CD4-positive, alpha-beta T cell (primary cell): ENCODE results near the gene HOXD8. TPM values are rescaled to one million over a fixed set of nuclear protein-coding genes. Genes with fewer than 3 reads are reported as not detected.

ENCODE experiments used
- ATAC-seq: fragments of 200-7000 bp; cut with Tn5 transposase; one replicate; pipeline ENCODE4 v1.10.0; 2022; ENCODE audit warnings: mild to moderate bottlenecking; ENCODE audit not compliant: poor library complexity
- CTCF ChIA-PET: fragments of 350-600 bp; sonication (Branson Sonifier 250); formaldehyde crosslinking; loops from one replicate; lab custom pipeline; 2021; ENCODE audit warnings: antibody characterized with exemption, inconsistent platforms; lab: Charles Lee
- POLR2A ChIA-PET: fragments of 350-600 bp; sonication (Branson Sonifier 250); formaldehyde crosslinking; loops from one replicate; lab custom pipeline; 2021; ENCODE audit warnings: antibody characterized with exemption, inconsistent platforms; lab: Charles Lee
- DNase-seq, 14 experiments: peaks; one replicate each; pipeline ENCODE4 v3.0.0-alpha.2; 2013 to 2020; ENCODE audit warnings: mixed read lengths in 2 of 14
- H3K27ac ChIP-seq, 2 donors: one replicate each; pipeline versions ENCODE4 v1.5.1 to v1.7.0; 2013; ENCODE audit warnings: low read length in 2 of 2, low read depth in 1 of 2, mild to moderate bottlenecking in 1 of 2
- H3K27me3 ChIP-seq, 2 experiments: 1 replicate in 1 of 2; 2 replicates in 1 of 2; pipeline versions ENCODE4 v1.6.1 to v1.7.0; 2013; ENCODE audit warnings: low read length in 2 of 2, control low read depth in 1 of 2, mild to moderate bottlenecking in 1 of 2, moderate library complexity in 1 of 2; ENCODE audit not compliant: insufficient read depth in 2 of 2, control insufficient read depth in 1 of 2
- H3K36me3 ChIP-seq: one replicate; pipeline ENCODE4 v1.6.1; 2013; ENCODE audit warnings: low read length, control low read depth; ENCODE audit not compliant: insufficient read depth
- H3K4me1 ChIP-seq: one replicate; pipeline ENCODE4 v1.6.1; 2013; ENCODE audit warnings: low read length, control low read depth; ENCODE audit not compliant: insufficient read depth
- H3K4me3 ChIP-seq: one replicate; pipeline ENCODE4 v1.5.1; 2013; ENCODE audit warnings: mild to moderate bottlenecking, low read length, moderate library complexity
- H3K9me3 ChIP-seq, 2 experiments: 1 replicate in 1 of 2; 2 replicates in 1 of 2; pipeline versions ENCODE4 v1.6.1 to v1.7.0; 2013; ENCODE audit warnings: low read length in 2 of 2, mild to moderate bottlenecking in 2 of 2, control low read depth in 1 of 2, moderate library complexity in 1 of 2; ENCODE audit not compliant: control insufficient read depth in 1 of 2, insufficient read depth in 1 of 2
- H3K27ac Mint-ChIP-seq: one replicate; pipeline ENCODE4 v1.8.0; 2020; ENCODE audit warnings: mixed read lengths
- H3K27me3 Mint-ChIP-seq: one replicate; pipeline ENCODE4 v1.8.0; 2021; ENCODE audit warnings: mixed read lengths
- H3K36me3 Mint-ChIP-seq: one replicate; pipeline ENCODE4 v1.8.0; 2021; ENCODE audit warnings: low read depth, mixed read lengths
- H3K4me1 Mint-ChIP-seq: one replicate; pipeline ENCODE4 v1.8.0; 2021; ENCODE audit warnings: low read depth, mixed read lengths
- H3K4me3 Mint-ChIP-seq: one replicate; pipeline ENCODE4 v1.8.0; 2020; ENCODE audit warnings: mild to moderate bottlenecking, mixed read lengths
- H3K9me3 Mint-ChIP-seq: one replicate; pipeline ENCODE4 v1.8.0; 2020; ENCODE audit warnings: mixed read lengths
- intact Hi-C, 2 experiments: fragments of 100-400 bp; cut with DNase I in 1 of 2; cut with micrococcal nuclease in 1 of 2; formaldehyde crosslinking; loops; one replicate each; pipeline versions ENCODE4 v1.15.1 to v1.9.0; 2023 to 2025; cut with DNase I, micrococcal nuclease
- total RNA-seq, 174 experiments: library from RNA in 2 of 174; stranded (reverse) in 2 of 174; gene quantifications; one replicate each; pipeline ENCODE4 v1.2.3 and lab custom pipeline; 2021 to 2026
- TF ChIP-seq, protein P1 (sequence below): fragments of 200-600 bp; IDR thresholded peaks from one replicate; pipeline ENCODE4 v1.8.0; 2022; ENCODE audit warnings: antibody characterized with exemption, mild to moderate bottlenecking

HOXD8 gene
- total RNA-seq, 2 experiments from 2014 or later: not detected

DNA sequence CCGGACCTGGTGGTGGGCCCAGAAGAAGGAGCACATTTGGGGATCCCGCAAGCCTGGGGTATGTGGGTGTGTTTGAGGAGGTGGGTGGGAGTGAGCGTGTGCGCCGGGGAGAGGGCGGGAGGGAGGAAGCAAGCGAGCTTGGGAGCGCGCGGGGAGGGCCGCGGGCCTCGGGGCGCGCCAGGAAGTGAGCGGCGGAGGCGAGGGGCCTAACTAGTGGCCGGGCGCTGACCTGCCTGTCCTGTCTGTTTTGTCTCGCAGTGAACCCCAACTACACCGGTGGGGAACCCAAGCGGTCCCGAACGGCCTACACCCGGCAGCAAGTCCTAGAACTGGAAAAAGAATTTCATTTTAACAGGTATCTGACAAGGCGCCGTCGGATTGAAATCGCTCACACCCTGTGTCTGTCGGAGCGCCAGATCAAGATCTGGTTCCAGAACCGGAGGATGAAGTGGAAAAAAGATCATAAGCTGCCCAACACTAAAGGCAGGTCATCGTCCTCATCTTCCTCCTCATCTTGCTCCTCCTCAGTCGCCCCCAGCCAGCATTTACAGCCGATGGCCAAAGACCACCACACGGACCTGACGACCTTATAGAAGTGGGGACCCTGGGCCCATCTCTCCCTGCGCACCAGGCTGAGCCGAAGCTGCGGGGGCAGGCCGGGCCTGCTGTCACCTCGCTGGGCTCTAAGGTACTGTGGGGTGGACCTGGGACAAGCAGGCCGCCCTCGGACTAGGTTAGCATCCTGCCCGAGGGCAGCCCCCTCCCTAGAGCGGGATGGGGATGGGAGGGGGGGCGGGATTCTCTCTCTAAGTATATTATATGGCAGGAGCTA lies 23.1 kb downstream of the HOXD8 start:
- Histone ChIP-seq H3K4me1 (peaks cover 14% of the 10 kb centered on the region), H3K27me3 (peaks cover 74 to 97% of the 10 kb centered on the region in 2 experiments), H3K27ac (no peak overlapping the region), H3K9me3 (peaks cover 0 to 56% of the 10 kb centered on the region in 2 experiments), H3K36me3 (no peaks in the 10 kb centered on the region), H3K4me3 (no peak overlapping the region)
- H3K36me3 Mint-ChIP-seq: no peaks in the 10 kb centered on the region
- peaks cover 7% of the 10 kb centered on the region for H3K4me1 Mint-ChIP-seq
- ATAC-seq (no peak), DNase-seq (no peak)
- intact Hi-C loops: no loop called here
- ChIA-PET CTCF (no interaction called here), POLR2A (no interaction called here)
- no peaks in the 10 kb centered on the region for H3K9me3 Mint-ChIP-seq
- TF ChIP-seq, protein P1, sequence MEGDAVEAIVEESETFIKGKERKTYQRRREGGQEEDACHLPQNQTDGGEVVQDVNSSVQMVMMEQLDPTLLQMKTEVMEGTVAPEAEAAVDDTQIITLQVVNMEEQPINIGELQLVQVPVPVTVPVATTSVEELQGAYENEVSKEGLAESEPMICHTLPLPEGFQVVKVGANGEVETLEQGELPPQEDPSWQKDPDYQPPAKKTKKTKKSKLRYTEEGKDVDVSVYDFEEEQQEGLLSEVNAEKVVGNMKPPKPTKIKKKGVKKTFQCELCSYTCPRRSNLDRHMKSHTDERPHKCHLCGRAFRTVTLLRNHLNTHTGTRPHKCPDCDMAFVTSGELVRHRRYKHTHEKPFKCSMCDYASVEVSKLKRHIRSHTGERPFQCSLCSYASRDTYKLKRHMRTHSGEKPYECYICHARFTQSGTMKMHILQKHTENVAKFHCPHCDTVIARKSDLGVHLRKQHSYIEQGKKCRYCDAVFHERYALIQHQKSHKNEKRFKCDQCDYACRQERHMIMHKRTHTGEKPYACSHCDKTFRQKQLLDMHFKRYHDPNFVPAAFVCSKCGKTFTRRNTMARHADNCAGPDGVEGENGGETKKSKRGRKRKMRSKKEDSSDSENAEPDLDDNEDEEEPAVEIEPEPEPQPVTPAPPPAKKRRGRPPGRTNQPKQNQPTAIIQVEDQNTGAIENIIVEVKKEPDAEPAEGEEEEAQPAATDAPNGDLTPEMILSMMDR: no peak
- H3K27ac Mint-ChIP-seq: no peak overlapping the region
- H3K4me3 Mint-ChIP-seq: no peak overlapping the region
- H3K27me3 Mint-ChIP-seq: peaks cover 91% of the 10 kb centered on the region

DNA sequence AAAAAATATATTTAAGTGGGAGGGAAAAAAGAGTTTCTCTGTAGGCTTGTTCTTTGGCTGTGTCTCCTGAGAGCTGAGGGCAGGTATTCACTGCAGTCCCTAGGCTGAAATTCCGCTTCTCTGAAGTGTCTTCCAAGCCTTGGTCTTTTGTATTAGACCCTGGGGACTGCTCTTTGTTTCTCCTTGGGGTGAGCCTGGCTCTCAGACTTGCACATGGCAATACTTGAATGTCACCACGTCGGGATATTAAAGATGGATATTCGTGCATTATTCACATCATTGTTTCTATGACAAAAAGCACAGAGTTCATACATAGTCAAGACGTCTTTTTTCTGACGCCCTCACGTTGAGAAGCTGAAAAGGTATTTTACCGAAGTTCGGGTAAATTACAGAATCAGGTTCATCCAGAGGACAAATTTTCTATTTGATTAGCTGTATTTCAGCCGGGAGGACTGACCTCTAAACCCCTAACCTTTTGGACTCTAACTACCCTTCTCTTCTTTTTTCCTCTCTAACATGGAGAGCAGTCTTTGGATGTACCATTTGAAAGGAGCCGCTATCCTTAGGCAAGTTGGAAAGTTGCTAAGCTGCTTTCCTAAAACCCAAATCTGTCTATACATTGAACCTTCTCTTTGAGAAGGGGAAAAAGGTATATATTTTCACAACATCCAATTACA lies 25.2 kb downstream of the HOXD8 start:
- TF ChIP-seq, protein P1: no peak
- H3K9me3 Mint-ChIP-seq: no peaks in the 10 kb centered on the region
- POLR2A ChIA-PET: interaction anchor here (1.2 kb wide), 1 partner anchor 14 kb away, joined by 3 read pairs; no protein-coding TSS in a partner anchor
- Histone ChIP-seq H3K9me3 (peaks cover 0 to 52% of the 10 kb centered on the region in 2 experiments), H3K4me3 (no peak overlapping the region), H3K27me3 (peaks cover 69 to 96% of the 10 kb centered on the region in 2 experiments), H3K36me3 (no peaks in the 10 kb centered on the region), H3K4me1 (peaks cover 18% of the 10 kb centered on the region), H3K27ac (no peak overlapping the region)
- no peak overlapping the region for H3K27ac Mint-ChIP-seq
- no peak overlapping the region for H3K4me3 Mint-ChIP-seq
- H3K36me3 Mint-ChIP-seq: no peaks in the 10 kb centered on the region
- intact Hi-C loops: no loop called here
- peaks cover 89% of the 10 kb centered on the region for H3K27me3 Mint-ChIP-seq
- ATAC-seq: no peak
- DNase-seq: no peak
- CTCF ChIA-PET: interaction anchor here (1.2 kb wide), 1 partner anchor 300 kb away, joined by 3 read pairs; no protein-coding TSS in a partner anchor
- H3K4me1 Mint-ChIP-seq: peaks cover 16% of the 10 kb centered on the region

DNA sequence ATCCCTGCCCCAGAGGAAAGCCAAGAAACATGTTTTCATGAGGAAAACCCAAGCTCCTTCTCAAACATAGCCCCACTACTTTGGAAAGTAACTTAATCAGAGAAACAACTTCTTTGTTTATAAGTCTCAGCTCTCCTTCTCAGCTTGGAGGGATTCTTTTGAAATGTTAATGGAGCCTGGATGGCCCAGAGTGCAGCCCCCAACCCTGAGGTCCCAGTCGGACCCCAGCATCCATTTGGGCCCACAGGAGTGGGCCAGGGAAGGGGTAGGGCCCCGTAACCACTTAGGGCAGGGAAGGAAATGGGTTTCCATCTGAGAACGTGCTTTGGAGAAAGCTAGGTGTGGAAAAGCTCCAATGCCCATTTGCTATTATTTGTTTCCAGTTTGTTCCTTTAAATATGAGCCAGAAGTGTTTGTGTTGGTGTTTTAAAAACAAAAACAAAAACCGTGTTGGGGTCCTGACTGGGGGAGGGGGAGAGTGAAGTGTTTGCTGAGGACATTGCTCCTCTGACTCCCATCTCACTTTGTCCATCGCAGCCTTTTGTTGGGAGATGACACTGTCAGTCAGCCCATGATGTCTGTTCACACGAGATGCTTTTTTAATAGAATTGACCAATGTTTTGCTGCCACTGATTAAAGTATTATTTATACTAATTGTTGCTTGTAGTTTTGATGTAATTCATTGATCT lies 26.0 kb downstream of the HOXD8 start:
- Mint-ChIP-seq H3K36me3 (no peaks in the 10 kb centered on the region), H3K4me1 (peaks cover 16% of the 10 kb centered on the region), H3K9me3 (no peaks in the 10 kb centered on the region), H3K27ac (no peak overlapping the region), H3K4me3 (no peak overlapping the region), H3K27me3 (peaks cover 87% of the 10 kb centered on the region)
- ChIA-PET CTCF (interaction anchor here (1.0 to 1.2 kb wide), 2 partner anchors 28 to 299 kb away, joined by 3 read pairs; no protein-coding TSS in a partner anchor), POLR2A (no interaction called here)
- H3K4me1 ChIP-seq: peaks cover 25% of the 10 kb centered on the region
- intact Hi-C loops: no loop called here
- H3K9me3 ChIP-seq: peaks cover 0 to 54% of the 10 kb centered on the region in 2 experiments
- ATAC-seq (no peak), DNase-seq (no peak)
- H3K27ac ChIP-seq: no peak overlapping the region
- no peak overlapping the region for H3K4me3 ChIP-seq
- TF ChIP-seq, protein P1: no peak
- no peaks in the 10 kb centered on the region for H3K36me3 ChIP-seq
- H3K27me3 ChIP-seq: peaks cover 69 to 96% of the 10 kb centered on the region in 2 experiments
